K562 (cell line): ENCODE measurements around the gene STX7. TPM values are rescaled to one million over a fixed set of nuclear protein-coding genes. Genes with fewer than 3 reads are reported as not detected.

ENCODE experiments used
- ATAC-seq: fragments of 200-7000 bp; cut with Tn5 transposase; 3 replicates; pipeline ENCODE4 v1.9.1; 2020; ENCODE audit warnings: moderate library complexity
- BruUV-seq: library from RNA; stranded (reverse); fragments of 400-500 nt; replicated peaks from 2 replicates; lab custom pipeline; 2021; lab: Mats Ljungman, UMichigan
- CTCF ChIA-PET: fragments of 300-600 bp; formaldehyde crosslinking; extraction: SDS; loops from one replicate; lab custom pipeline; 2021; ENCODE audit warnings: low intra/inter-chr PET ratio; lab: Yijun Ruan, JAX
- POLR2A ChIA-PET: fragments of 300-600, 350-650 bp; sonication (Branson Sonifier 250); formaldehyde crosslinking; extraction: SDS; loops from one replicate; lab custom pipeline; 2021; ENCODE audit warnings: antibody characterized with exemption, inconsistent platforms; lab: Yijun Ruan, JAX
- DNase-seq, 4 experiments: peaks; one replicate each; pipeline versions ENCODE4 v3.0.0 to v3.0.0-alpha.2; 2011 to 2018; ENCODE audit warnings: low spot score in 3 of 4, mixed read lengths in 3 of 4; ENCODE audit errors: extremely low read depth in 1 of 4
- FAIRE-seq: peaks from 2 replicates; lab custom pipeline; 2011; peaks lifted over from hg19 to GRCh38; lab: Jason Lieb, UNC
- H2AFZ ChIP-seq: 2 replicates; pipeline ENCODE4 v1.6.0; 2011; ENCODE audit warnings: low read depth, low read length, control low read depth, inconsistent platforms
- H3K27ac ChIP-seq: fragments of 200-600 bp; 3 replicates; pipeline ENCODE4 v1.8.0; 2011; ENCODE audit warnings: low read depth, mild to moderate bottlenecking, control low read depth, inconsistent platforms, low read length, moderate library complexity, mixed read lengths; ENCODE audit errors: extremely low read depth
- H3K27me3 ChIP-seq, 2 experiments: fragments of 300-600 bp in 1 of 2; 2 replicates in 1 of 2; 3 replicates in 1 of 2; pipeline versions ENCODE4 v1.6.0 to v1.8.0; 2011; ENCODE audit warnings: inconsistent platforms in 2 of 2, low read length in 2 of 2, mild to moderate bottlenecking in 1 of 2, mixed read lengths in 1 of 2, moderate library complexity in 1 of 2; ENCODE audit not compliant: control insufficient read depth in 2 of 2, insufficient read depth in 2 of 2
- H3K36me3 ChIP-seq: fragments of 300-600 bp; 3 replicates; pipeline ENCODE4 v1.8.0; 2011; ENCODE audit warnings: mild to moderate bottlenecking, low read length, inconsistent platforms; ENCODE audit not compliant: control insufficient read depth, insufficient read depth
- H3K4me1 ChIP-seq, 2 experiments: fragments of 200-600 bp in 1 of 2; replicated peaks in 1 of 2; 2 replicates in 1 of 2; 3 replicates in 1 of 2; pipeline versions ENCODE4 v1.5.1 to v1.8.0; 2011; ENCODE audit warnings: inconsistent platforms in 2 of 2, low read length in 2 of 2, mild to moderate bottlenecking in 1 of 2, mixed read lengths in 1 of 2, moderate library complexity in 1 of 2; ENCODE audit not compliant: control insufficient read depth in 2 of 2, insufficient read depth in 2 of 2
- H3K4me2 ChIP-seq: 2 replicates; pipeline ENCODE4 v1.6.1; 2011; ENCODE audit warnings: low read length, control low read depth, inconsistent platforms, mixed read lengths; ENCODE audit not compliant: insufficient read depth
- H3K4me3 ChIP-seq: fragments of 200-600 bp; sonication (generic), shearing (Covaris generic); 2 replicates; pipeline ENCODE4 v1.5.1; 2016; ENCODE audit warnings: control low read depth, inconsistent platforms
- H3K79me2 ChIP-seq: fragments of 200-600 bp; 3 replicates; pipeline ENCODE4 v1.8.0; 2011; ENCODE audit warnings: low read length, inconsistent platforms; ENCODE audit not compliant: control insufficient read depth, insufficient read depth
- H3K9ac ChIP-seq, 2 experiments: 2 replicates each; pipeline versions ENCODE4 v1.6.0 to v1.6.1; 2011; ENCODE audit warnings: low read depth in 2 of 2, low read length in 2 of 2, control low read depth in 1 of 2, inconsistent platforms in 1 of 2, mild to moderate bottlenecking in 1 of 2, mixed read lengths in 1 of 2; ENCODE audit not compliant: insufficient read depth in 1 of 2
- H3K9me1 ChIP-seq: one replicate; pipeline ENCODE4 v1.6.0; 2011; ENCODE audit warnings: inconsistent platforms, mild to moderate bottlenecking, low read length, moderate library complexity; ENCODE audit not compliant: control insufficient read depth, insufficient read depth
- H3K9me3 ChIP-seq: replicated peaks from 2 replicates; pipeline ENCODE4 v1.5.1; 2011; ENCODE audit warnings: low read depth, low read length, inconsistent platforms; ENCODE audit not compliant: control insufficient read depth, insufficient read depth
- H4K20me1 ChIP-seq: replicated peaks from 2 replicates; pipeline ENCODE4 v1.6.1; 2011; ENCODE audit warnings: low read length, inconsistent platforms, mixed read lengths; ENCODE audit not compliant: control insufficient read depth, insufficient read depth
- BMI1 ChIP-seq: fragments of 150-350 bp; IDR thresholded peaks from 2 replicates; pipeline ENCODE4 v1.6.1; 2014; ENCODE audit warnings: low read length
- BRD4 ChIP-seq: fragments of 200-600 bp; sonication (generic); IDR thresholded peaks from 2 replicates; pipeline ENCODE4 v1.6.1; 2017; ENCODE audit warnings: inconsistent platforms
- C11orf30 ChIP-seq: fragments of 450-650 bp; IDR thresholded peaks from 2 replicates; pipeline ENCODE4 v1.6.1; 2016; ENCODE audit warnings: low read depth, mild to moderate bottlenecking
- ETV6 ChIP-seq, 3 experiments: fragments of 150-350 bp in 1 of 3; sonication (generic) in 1 of 3; formaldehyde crosslinking in 1 of 3; IDR thresholded peaks; 2 replicates each; pipeline versions ENCODE4 v1.6.1 to v1.8.0; 2014 to 2022; ENCODE audit warnings: borderline replicate concordance in 2 of 3, low read depth in 2 of 3, antibody characterized with exemption in 1 of 3, low read length in 1 of 3, mild to moderate bottlenecking in 1 of 3, missing genetic modification reagents in 1 of 3
- JUND ChIP-seq, 2 experiments: IDR thresholded peaks; 2 replicates in 1 of 2; 3 replicates in 1 of 2; pipeline ENCODE4 v1.6.1; 2011; ENCODE audit warnings: borderline replicate concordance in 2 of 2, low read depth in 2 of 2, low read length in 2 of 2, improper control_type of control experiment in 1 of 2, missing biosample characterization in 1 of 2, missing genetic modification characterization in 1 of 2, missing genetic modification reagents in 1 of 2
- MAFG ChIP-seq: fragments of 450-650 bp; conservative IDR thresholded peaks from 2 replicates; pipeline ENCODE4 v1.6.1; 2016; ENCODE audit warnings: missing genetic modification characterization, missing compliant biosample characterization
- NFE2 ChIP-seq: IDR thresholded peaks from 2 replicates; pipeline ENCODE4 v1.6.1; 2014; ENCODE audit warnings: antibody characterized with exemption, low read depth
- SMAD4 ChIP-seq: fragments of 250-450 bp; sonication (Bioruptor Pico); conservative IDR thresholded peaks from 2 replicates; pipeline ENCODE4 v1.8.0; 2021; ENCODE audit warnings: inconsistent platforms, mild to moderate bottlenecking, moderate library complexity
- SOX6 ChIP-seq: fragments of 450-650 bp; IDR thresholded peaks from 2 replicates; pipeline ENCODE4 v1.6.1; 2014; ENCODE audit warnings: mild to moderate bottlenecking
- ZNF668 ChIP-seq: fragments of 250-450 bp; sonication (Bioruptor Pico); IDR thresholded peaks from 2 replicates; pipeline ENCODE4 v1.8.0; 2022; ENCODE audit warnings: mild to moderate bottlenecking, inconsistent platforms
- ZNF76 ChIP-seq: fragments of 250-450 bp; sonication (Bioruptor Pico); IDR thresholded peaks from 2 replicates; pipeline ENCODE4 v1.4.0; 2020; ENCODE audit warnings: mild to moderate bottlenecking, moderate library complexity, borderline replicate concordance
- ZNF778 ChIP-seq: fragments of 450-650 bp; formaldehyde crosslinking; IDR thresholded peaks from 2 replicates; pipeline ENCODE4 v1.4.0; 2020; ENCODE audit warnings: mild to moderate bottlenecking, moderate library complexity
- ZZZ3 ChIP-seq: fragments of 450-650 bp; IDR thresholded peaks from 2 replicates; pipeline ENCODE4 v1.6.1; 2016; ENCODE audit warnings: antibody characterized with exemption, mild to moderate bottlenecking, moderate library complexity
- WGBS: fragments of 100-300 bp; shearing (Covaris generic); methylation state at CpG from one replicate; pipeline ENCODE4 v1.1.6; 2016; ENCODE audit warnings: low coverage, mixed read lengths; ENCODE audit not compliant: insufficient coverage; ENCODE audit errors: missing lambda C conversion rate; 5-methylcytosine and 5-hydroxymethylcytosine counted together
- in situ Hi-C: fragments of 300-500 bp; cut with MboI; formaldehyde crosslinking; loops from 4 replicates; pipeline ENCODE4 v1.15.0; 2018; ENCODE audit warnings: inconsistent platforms, mixed read lengths
- intact Hi-C: fragments of 100-400 bp; cut with micrococcal nuclease; formaldehyde crosslinking; loops from 2 replicates; pipeline ENCODE4 v1.14.2; 2022
- polyA plus RNA-seq, 8 experiments: library from polyadenylated mRNA; depleted of rRNA in 4 of 8; stranded (reverse) in 5 of 8; unstranded in 3 of 8; fragments of >200 nt; fragmentation: Nextera tagmentation in 2 of 8; fragmentation: Illumina TruSeq in 1 of 8; extraction: Ambion mirVana in 2 of 8; extraction: Trizol in 1 of 8; gene quantifications; 2 replicates each; pipeline versions ENCODE4 v1.2.1 to v1.2.3, GENCODE V29; 2011 to 2014; ENCODE audit warnings: inconsistent platforms in 1 of 8, missing spikeins in 1 of 8
- total RNA-seq, 7 experiments: library from RNA; depleted of rRNA in 6 of 7; stranded (reverse); fragments of >200 nt in 6 of 7; fragmentation: Illumina TruSeq in 2 of 7; extraction: Trizol in 2 of 7; gene quantifications; 2 replicates each; pipeline versions ENCODE4 v1.2.1 to v1.2.3, GENCODE V29; 2011 to 2021; ENCODE audit warnings: low replicate concordance in 1 of 7
- TF ChIP-seq, protein P1 (sequence below): sonication (generic); formaldehyde crosslinking; IDR thresholded peaks from 2 replicates; pipeline ENCODE4 v1.8.1; 2023; ENCODE audit warnings: missing genetic modification reagents, mild to moderate bottlenecking, borderline replicate concordance
- TF ChIP-seq, protein P2 (sequence below): fragments of 250-450 bp; sonication (Bioruptor Pico); IDR thresholded peaks from 2 replicates; pipeline ENCODE4 v1.4.0; 2020; ENCODE audit warnings: mild to moderate bottlenecking
- TF ChIP-seq, protein P3 (sequence below): fragments of 250-450 bp; sonication (Bioruptor Pico); IDR thresholded peaks from 2 replicates; pipeline ENCODE4 v1.8.0; 2022; ENCODE audit warnings: moderate library complexity, mild to moderate bottlenecking, inconsistent platforms

Gene STX7
- total and polyA plus RNA-seq, 9 of the 15 experiments (the other 6 are each of a cell fraction or from before 2014, with no cell fraction given) = 13.0 to 34.4 (median 25.3) TPM

DNA sequence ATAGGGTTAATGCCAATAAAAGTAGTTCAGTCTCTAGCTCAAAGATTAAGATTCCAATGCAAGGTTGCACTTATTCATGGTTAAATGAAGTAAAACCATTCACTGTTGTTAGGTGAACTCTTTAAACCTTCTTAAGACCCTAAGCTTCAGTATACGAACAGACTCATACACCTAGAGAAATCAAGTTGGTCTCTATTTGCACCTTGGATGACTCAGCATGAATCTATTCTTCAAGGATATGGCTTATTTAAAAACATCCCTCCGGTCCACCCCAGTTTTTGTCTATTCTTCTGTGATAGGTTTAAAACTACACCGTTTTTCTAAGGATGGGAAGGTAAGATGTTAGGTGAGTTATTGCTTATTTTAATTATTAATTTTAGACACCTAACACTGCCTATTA is 24.2 kb upstream of the STX7 start:
- CTCF ChIA-PET = no interaction called here
- no TSS peak for BruUV-seq
- no peaks in the 10 kb centered on the region; a peak in 1 of 5 replicates for H3K27me3 ChIP-seq
- POLR2A ChIA-PET = no interaction called here
- no peaks in the 10 kb centered on the region for H3K9me1 ChIP-seq
- H3K9me3 ChIP-seq = no peaks in the 10 kb centered on the region
- intact Hi-C loops = no loop called here
- no peaks in the 10 kb centered on the region for H4K20me1 ChIP-seq
- no peaks in the 10 kb centered on the region for H3K4me1 ChIP-seq
- WGBS = 0% methylated on average over 3 of the region's 3 CpGs
- no peak overlapping the region for H3K27ac ChIP-seq
- no peaks in the 10 kb centered on the region for H3K79me2 ChIP-seq
- in situ Hi-C loops = loop anchor here (25.0 kb wide), 2 partner anchors 225 to 1000 kb away; partner anchors contain the start of gene VNN2
- H3K4me3 ChIP-seq = no peak overlapping the region
- H3K36me3 ChIP-seq = no peaks in the 10 kb centered on the region
- no peak for DNase-seq
- H3K9ac ChIP-seq = no peak overlapping the region
- no peak for FAIRE-seq
- ATAC-seq = no peak
- no peak overlapping the region for H3K4me2 ChIP-seq
- no peak overlapping the region for H2AFZ ChIP-seq
- TF ChIP-seq BRD4 (no peak), SMAD4 (CRISPR knock-in tag) (no peak), MAFG (tag) (peak; percentile 37), C11orf30 (peak; percentile 21; the same call in 1 of the 2 replicates), BMI1 (no peak), ETV6 (IDR thresholded peaks at IDR 0.05; ENCODE audit: borderline replicate concordance in 1 of 2, low read depth in 2 of 2, low read length in 1 of 2) (no peak), ETV6 (CRISPR knock-in tag; IDR thresholded peaks at IDR 0.05; ENCODE audit: borderline replicate concordance) (no peak), SOX6 (no peak), ZZZ3 (no peak), ZNF778 (CRISPR knock-in tag) (no peak), ZNF668 (no peak), JUND (IDR thresholded peaks at IDR 0.05; ENCODE audit: borderline replicate concordance, low read depth, low read length) (no peak), JUND (tag; IDR thresholded peaks at IDR 0.05; ENCODE audit: borderline replicate concordance, low read depth, low read length) (no peak), ZNF76 (CRISPR knock-in tag) (no peak), NFE2 (peak; percentile 26; the same call in 1 of the 2 replicates)
- TF ChIP-seq, protein P1, sequence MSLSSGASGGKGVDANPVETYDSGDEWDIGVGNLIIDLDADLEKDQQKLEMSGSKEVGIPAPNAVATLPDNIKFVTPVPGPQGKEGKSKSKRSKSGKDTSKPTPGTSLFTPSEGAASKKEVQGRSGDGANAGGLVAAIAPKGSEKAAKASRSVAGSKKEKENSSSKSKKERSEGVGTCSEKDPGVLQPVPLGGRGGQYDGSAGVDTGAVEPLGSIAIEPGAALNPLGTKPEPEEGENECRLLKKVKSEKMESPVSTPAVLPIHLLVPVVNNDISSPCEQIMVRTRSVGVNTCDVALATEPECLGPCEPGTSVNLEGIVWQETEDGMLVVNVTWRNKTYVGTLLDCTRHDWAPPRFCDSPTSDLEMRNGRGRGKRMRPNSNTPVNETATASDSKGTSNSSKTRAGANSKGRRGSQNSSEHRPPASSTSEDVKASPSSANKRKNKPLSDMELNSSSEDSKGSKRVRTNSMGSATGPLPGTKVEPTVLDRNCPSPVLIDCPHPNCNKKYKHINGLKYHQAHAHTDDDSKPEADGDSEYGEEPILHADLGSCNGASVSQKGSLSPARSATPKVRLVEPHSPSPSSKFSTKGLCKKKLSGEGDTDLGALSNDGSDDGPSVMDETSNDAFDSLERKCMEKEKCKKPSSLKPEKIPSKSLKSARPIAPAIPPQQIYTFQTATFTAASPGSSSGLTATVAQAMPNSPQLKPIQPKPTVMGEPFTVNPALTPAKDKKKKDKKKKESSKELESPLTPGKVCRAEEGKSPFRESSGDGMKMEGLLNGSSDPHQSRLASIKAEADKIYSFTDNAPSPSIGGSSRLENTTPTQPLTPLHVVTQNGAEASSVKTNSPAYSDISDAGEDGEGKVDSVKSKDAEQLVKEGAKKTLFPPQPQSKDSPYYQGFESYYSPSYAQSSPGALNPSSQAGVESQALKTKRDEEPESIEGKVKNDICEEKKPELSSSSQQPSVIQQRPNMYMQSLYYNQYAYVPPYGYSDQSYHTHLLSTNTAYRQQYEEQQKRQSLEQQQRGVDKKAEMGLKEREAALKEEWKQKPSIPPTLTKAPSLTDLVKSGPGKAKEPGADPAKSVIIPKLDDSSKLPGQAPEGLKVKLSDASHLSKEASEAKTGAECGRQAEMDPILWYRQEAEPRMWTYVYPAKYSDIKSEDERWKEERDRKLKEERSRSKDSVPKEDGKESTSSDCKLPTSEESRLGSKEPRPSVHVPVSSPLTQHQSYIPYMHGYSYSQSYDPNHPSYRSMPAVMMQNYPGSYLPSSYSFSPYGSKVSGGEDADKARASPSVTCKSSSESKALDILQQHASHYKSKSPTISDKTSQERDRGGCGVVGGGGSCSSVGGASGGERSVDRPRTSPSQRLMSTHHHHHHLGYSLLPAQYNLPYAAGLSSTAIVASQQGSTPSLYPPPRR = no peak
- TF ChIP-seq, protein P2, sequence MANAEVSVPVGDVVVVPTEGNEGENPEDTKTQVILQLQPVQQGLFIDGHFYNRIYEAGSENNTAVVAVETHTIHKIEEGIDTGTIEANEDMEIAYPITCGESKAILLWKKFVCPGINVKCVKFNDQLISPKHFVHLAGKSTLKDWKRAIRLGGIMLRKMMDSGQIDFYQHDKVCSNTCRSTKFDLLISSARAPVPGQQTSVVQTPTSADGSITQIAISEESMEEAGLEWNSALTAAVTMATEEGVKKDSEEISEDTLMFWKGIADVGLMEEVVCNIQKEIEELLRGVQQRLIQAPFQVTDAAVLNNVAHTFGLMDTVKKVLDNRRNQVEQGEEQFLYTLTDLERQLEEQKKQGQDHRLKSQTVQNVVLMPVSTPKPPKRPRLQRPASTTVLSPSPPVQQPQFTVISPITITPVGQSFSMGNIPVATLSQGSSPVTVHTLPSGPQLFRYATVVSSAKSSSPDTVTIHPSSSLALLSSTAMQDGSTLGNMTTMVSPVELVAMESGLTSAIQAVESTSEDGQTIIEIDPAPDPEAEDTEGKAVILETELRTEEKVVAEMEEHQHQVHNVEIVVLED (CRISPR knock-in tag) = no peak
- TF ChIP-seq, protein P3, sequence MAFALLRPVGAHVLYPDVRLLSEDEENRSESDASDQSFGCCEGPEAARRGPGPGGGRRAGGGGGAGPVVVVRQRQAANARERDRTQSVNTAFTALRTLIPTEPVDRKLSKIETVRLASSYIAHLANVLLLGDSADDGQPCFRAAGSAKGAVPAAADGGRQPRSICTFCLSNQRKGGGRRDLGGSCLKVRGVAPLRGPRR (CRISPR knock-in tag) = no peak
